ENCODE results near the gene C1orf115.

DNA sequence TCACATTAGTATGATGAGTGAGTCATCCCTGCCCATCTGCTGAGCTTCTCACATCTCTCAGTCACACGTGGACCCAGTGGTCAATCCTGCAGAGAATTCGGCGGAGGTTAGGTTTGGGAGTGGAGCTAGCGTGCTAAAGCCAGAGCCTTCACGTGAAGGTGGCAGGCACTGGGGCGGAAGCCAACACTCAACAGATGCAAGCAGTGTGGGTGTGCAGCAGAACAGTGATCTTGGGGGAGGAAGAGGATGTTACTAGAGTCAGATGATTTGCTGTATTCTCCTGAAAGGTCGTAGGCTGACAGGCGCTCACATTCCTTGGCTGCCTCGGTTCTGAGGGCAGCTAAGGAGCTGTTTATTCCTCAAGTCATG lies 6.7 kb downstream of the C1orf115 start:
- TF ChIP-seq, protein P1, sequence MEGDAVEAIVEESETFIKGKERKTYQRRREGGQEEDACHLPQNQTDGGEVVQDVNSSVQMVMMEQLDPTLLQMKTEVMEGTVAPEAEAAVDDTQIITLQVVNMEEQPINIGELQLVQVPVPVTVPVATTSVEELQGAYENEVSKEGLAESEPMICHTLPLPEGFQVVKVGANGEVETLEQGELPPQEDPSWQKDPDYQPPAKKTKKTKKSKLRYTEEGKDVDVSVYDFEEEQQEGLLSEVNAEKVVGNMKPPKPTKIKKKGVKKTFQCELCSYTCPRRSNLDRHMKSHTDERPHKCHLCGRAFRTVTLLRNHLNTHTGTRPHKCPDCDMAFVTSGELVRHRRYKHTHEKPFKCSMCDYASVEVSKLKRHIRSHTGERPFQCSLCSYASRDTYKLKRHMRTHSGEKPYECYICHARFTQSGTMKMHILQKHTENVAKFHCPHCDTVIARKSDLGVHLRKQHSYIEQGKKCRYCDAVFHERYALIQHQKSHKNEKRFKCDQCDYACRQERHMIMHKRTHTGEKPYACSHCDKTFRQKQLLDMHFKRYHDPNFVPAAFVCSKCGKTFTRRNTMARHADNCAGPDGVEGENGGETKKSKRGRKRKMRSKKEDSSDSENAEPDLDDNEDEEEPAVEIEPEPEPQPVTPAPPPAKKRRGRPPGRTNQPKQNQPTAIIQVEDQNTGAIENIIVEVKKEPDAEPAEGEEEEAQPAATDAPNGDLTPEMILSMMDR (conservative IDR thresholded peaks at IDR 0.05; ENCODE audit: low read depth, low read length) = no peak
- no peak for TF ChIP-seq RAD21 (IDR thresholded peaks at IDR 0.05; ENCODE audit: low read length)
- TF ChIP-seq RCOR1 (IDR thresholded peaks at IDR 0.05; ENCODE audit: insufficient replicate concordance, low read length) = no peak
- TF ChIP-seq, protein P2, sequence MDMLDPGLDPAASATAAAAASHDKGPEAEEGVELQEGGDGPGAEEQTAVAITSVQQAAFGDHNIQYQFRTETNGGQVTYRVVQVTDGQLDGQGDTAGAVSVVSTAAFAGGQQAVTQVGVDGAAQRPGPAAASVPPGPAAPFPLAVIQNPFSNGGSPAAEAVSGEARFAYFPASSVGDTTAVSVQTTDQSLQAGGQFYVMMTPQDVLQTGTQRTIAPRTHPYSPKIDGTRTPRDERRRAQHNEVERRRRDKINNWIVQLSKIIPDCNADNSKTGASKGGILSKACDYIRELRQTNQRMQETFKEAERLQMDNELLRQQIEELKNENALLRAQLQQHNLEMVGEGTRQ (IDR thresholded peaks at IDR 0.05; ENCODE audit: low read depth, low read length) = no peak
- TF ChIP-seq, protein P3, sequence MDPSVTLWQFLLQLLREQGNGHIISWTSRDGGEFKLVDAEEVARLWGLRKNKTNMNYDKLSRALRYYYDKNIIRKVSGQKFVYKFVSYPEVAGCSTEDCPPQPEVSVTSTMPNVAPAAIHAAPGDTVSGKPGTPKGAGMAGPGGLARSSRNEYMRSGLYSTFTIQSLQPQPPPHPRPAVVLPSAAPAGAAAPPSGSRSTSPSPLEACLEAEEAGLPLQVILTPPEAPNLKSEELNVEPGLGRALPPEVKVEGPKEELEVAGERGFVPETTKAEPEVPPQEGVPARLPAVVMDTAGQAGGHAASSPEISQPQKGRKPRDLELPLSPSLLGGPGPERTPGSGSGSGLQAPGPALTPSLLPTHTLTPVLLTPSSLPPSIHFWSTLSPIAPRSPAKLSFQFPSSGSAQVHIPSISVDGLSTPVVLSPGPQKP (IDR thresholded peaks at IDR 0.05; ENCODE audit: borderline replicate concordance, low read depth, low read length) = no peak
- TF ChIP-seq RFX5 (IDR thresholded peaks at IDR 0.05; ENCODE audit: low read depth, low read length) = no peak
- TF ChIP-seq POLR2A (IDR thresholded peaks at IDR 0.05; ENCODE audit: low read depth, low read length) = no peak
- no peak for TF ChIP-seq MAFK (IDR thresholded peaks at IDR 0.05; ENCODE audit: low read depth, low read length)
- TF ChIP-seq FOS (IDR thresholded peaks at IDR 0.05; ENCODE audit: low read depth, low read length) = no peak
- no peak for TF ChIP-seq BHLHE40 (IDR thresholded peaks at IDR 0.05; ENCODE audit: low read depth, low read length)
- TF ChIP-seq SMC3 (IDR thresholded peaks at IDR 0.05; ENCODE audit: low read depth, low read length) = no peak
- TF ChIP-seq MXI1 (IDR thresholded peaks at IDR 0.05; ENCODE audit: borderline replicate concordance, low read depth, low read length) = no peak
